MM.1S (cell line): ENCODE results near the gene MVD.

Experiments used
- CTCF ChIP-seq: fragments of 300-600 bp; sonication (generic); IDR thresholded peaks from 2 replicates; pipeline ENCODE4 v1.5.1; 2016; ENCODE audit warnings: antibody characterized with exemption, low read length, mixed read lengths
- EZH2 ChIP-seq: fragments of 300-600 bp; sonication (generic); optimal IDR thresholded peaks from 2 replicates; pipeline ENCODE3; 2017; ENCODE audit warnings: low read depth, mild to moderate bottlenecking, antibody characterized with exemption, low read length, mixed read lengths
- EZH2phosphoT487 ChIP-seq: fragments of 300-600 bp; sonication (generic); IDR thresholded peaks from 2 replicates; pipeline ENCODE4 v1.6.1; 2018; ENCODE audit warnings: antibody characterized with exemption, low read length

- TF ChIP-seq EZH2 (no peak), CTCF (peak; percentile 48), EZH2phosphoT487 (no peak)
These were observed 29.2 kb downstream of the MVD start for GRCh38 chr16:88633684-88634140.
